GM12878 (cell line): Measurements from ENCODE around the gene IGIP. TPM values are rescaled to one million over a fixed set of nuclear protein-coding genes. Genes with fewer than 3 reads are reported as not detected.

ENCODE experiments used
- ATAC-seq: fragments of 200-7000 bp; cut with Tn5 transposase; 3 replicates; pipeline ENCODE4 v1.9.1; 2020; ENCODE audit warnings: mild to moderate bottlenecking, moderate library complexity
- BruUV-seq: library from RNA; stranded (reverse); fragments of 400-500 nt; replicated peaks from 2 replicates; lab custom pipeline; 2021; lab: Mats Ljungman, UMichigan
- CTCF ChIA-PET: fragments of 300-600 bp; sonication (Branson Sonifier 250); formaldehyde crosslinking; extraction: SDS; loops from one replicate; lab custom pipeline; 2021; ENCODE audit warnings: inconsistent platforms; lab: Yijun Ruan, JAX
- POLR2A ChIA-PET: fragments of 350-600 bp; formaldehyde crosslinking; extraction: SDS; loops from one replicate; lab custom pipeline; 2021; ENCODE audit warnings: inconsistent platforms; lab: Charles Lee
- RAD21 ChIA-PET: fragments of 300-600 bp; sonication (Branson Sonifier 250); formaldehyde crosslinking; loops from one replicate; lab custom pipeline; 2023; ENCODE audit warnings: antibody characterized with exemption; ENCODE audit not compliant: unreplicated experiment; lab: Charles Lee
- SMC1A ChIA-PET: fragments of 300-600 bp; sonication (Branson Sonifier 250); formaldehyde crosslinking; loops from one replicate; lab custom pipeline; 2023; ENCODE audit not compliant: unreplicated experiment, uncharacterized antibody; lab: Charles Lee
- DNase-seq: peaks from one replicate; pipeline ENCODE4 v3.0.0-alpha.2; 2011; ENCODE audit warnings: low read depth, low spot score
- FAIRE-seq: peaks from 3 replicates; lab custom pipeline; 2011; peaks lifted over from hg19 to GRCh38; lab: Jason Lieb, UNC
- H2AFZ ChIP-seq: 2 replicates; pipeline ENCODE4 v1.6.0; 2011; ENCODE audit warnings: low read depth, low read length, control low read depth; ENCODE audit not compliant: control insufficient read depth
- H3K27ac ChIP-seq: 2 replicates; pipeline ENCODE4 v1.5.1; 2011; ENCODE audit warnings: control low read depth; ENCODE audit not compliant: control insufficient read depth, insufficient read depth
- H3K27me3 ChIP-seq, 2 experiments: replicated peaks in 1 of 2; 2 replicates each; pipeline versions ENCODE4 v1.6.0 to v1.6.1; 2011; ENCODE audit warnings: low read length in 1 of 2; ENCODE audit not compliant: control insufficient read depth in 2 of 2, insufficient read depth in 2 of 2
- H3K36me3 ChIP-seq, 2 experiments: 2 replicates each; pipeline ENCODE4 v1.5.1; 2011; ENCODE audit warnings: low read length in 1 of 2; ENCODE audit not compliant: control insufficient read depth in 2 of 2, insufficient read depth in 2 of 2
- H3K4me1 ChIP-seq: 2 replicates; pipeline ENCODE4 v1.6.1; 2011; ENCODE audit warnings: mild to moderate bottlenecking, low read length, moderate library complexity, mixed read lengths; ENCODE audit not compliant: control insufficient read depth, insufficient read depth
- H3K4me2 ChIP-seq: 2 replicates; pipeline ENCODE4 v1.6.0; 2011; ENCODE audit warnings: control low read depth; ENCODE audit not compliant: control insufficient read depth, insufficient read depth
- H3K4me3 ChIP-seq: fragments of 200-600 bp; sonication (generic); 2 replicates; pipeline ENCODE4 v1.5.1; 2016
- H3K79me2 ChIP-seq: 2 replicates; pipeline ENCODE4 v1.6.0; 2011; ENCODE audit warnings: low read length; ENCODE audit not compliant: control insufficient read depth, insufficient read depth
- H3K9ac ChIP-seq: 2 replicates; pipeline ENCODE4 v1.8.0; 2011; ENCODE audit warnings: low read length, control low read depth, mixed read lengths; ENCODE audit not compliant: control insufficient read depth, insufficient read depth
- H3K9me3 ChIP-seq: replicated peaks from 3 replicates; pipeline ENCODE4 v1.5.1; 2011; ENCODE audit warnings: mild to moderate bottlenecking, low read length; ENCODE audit not compliant: control insufficient read depth, insufficient read depth
- H4K20me1 ChIP-seq: 2 replicates; pipeline ENCODE4 v1.6.0; 2011; ENCODE audit not compliant: control insufficient read depth, insufficient read depth
- CBFB ChIP-seq: IDR thresholded peaks from 2 replicates; pipeline ENCODE4 v1.6.1; 2016; ENCODE audit warnings: antibody characterized with exemption, low read depth
- CHD4 ChIP-seq: fragments of 200-600 bp; sonication (generic); IDR thresholded peaks from 2 replicates; pipeline ENCODE4 v1.6.1; 2016; ENCODE audit warnings: mild to moderate bottlenecking
- EGR1 ChIP-seq, 2 experiments: IDR thresholded peaks; 1 replicate in 1 of 2; 2 replicates in 1 of 2; pipeline ENCODE4 v1.6.1; 2011 to 2012; ENCODE audit warnings: low read depth in 2 of 2, low read length in 2 of 2, borderline replicate concordance in 1 of 2, mild to moderate bottlenecking in 1 of 2, moderate library complexity in 1 of 2
- HDAC2 ChIP-seq: fragments of 200-600 bp; sonication (generic); IDR thresholded peaks from 2 replicates; pipeline ENCODE4 v1.6.1; 2017
- MEF2A ChIP-seq: IDR thresholded peaks from 2 replicates; pipeline ENCODE4 v1.6.1; 2011; ENCODE audit warnings: low read depth, mild to moderate bottlenecking, low read length, moderate library complexity; ENCODE audit not compliant: insufficient read depth
- MTA2 ChIP-seq: fragments of 450-650 bp; IDR thresholded peaks from 2 replicates; pipeline ENCODE4 v1.6.1; 2016; ENCODE audit warnings: low read depth, mild to moderate bottlenecking, moderate library complexity
- MYC ChIP-seq: IDR thresholded peaks from 2 replicates; pipeline ENCODE4 v1.6.1; 2011; ENCODE audit warnings: mild to moderate bottlenecking, low read length, moderate library complexity, inconsistent platforms; ENCODE audit not compliant: insufficient read depth, insufficient replicate concordance, insufficient read length, severe bottlenecking
- NFXL1 ChIP-seq: fragments of 450-650 bp; IDR thresholded peaks from 2 replicates; pipeline ENCODE4 v1.6.1; 2017; ENCODE audit warnings: antibody characterized with exemption, mild to moderate bottlenecking, borderline replicate concordance
- RAD21 ChIP-seq: IDR thresholded peaks from 2 replicates; pipeline ENCODE4 v1.6.1; 2011; ENCODE audit warnings: mild to moderate bottlenecking, low read depth, low read length, moderate library complexity; ENCODE audit not compliant: insufficient read depth
- RAD51 ChIP-seq: fragments of 450-650 bp; IDR thresholded peaks from 2 replicates; pipeline ENCODE4 v1.6.1; 2016; ENCODE audit warnings: moderate library complexity, mild to moderate bottlenecking, inconsistent platforms
- RB1 ChIP-seq: fragments of 450-650 bp; formaldehyde crosslinking; IDR thresholded peaks from 2 replicates; pipeline ENCODE4 v1.6.1; 2017; ENCODE audit warnings: mild to moderate bottlenecking, borderline replicate concordance
- RELB ChIP-seq: fragments of 450-650 bp; IDR thresholded peaks from 2 replicates; pipeline ENCODE4 v1.6.1; 2017; ENCODE audit warnings: low read depth, mild to moderate bottlenecking, moderate library complexity
- SIN3A ChIP-seq: IDR thresholded peaks from 2 replicates; pipeline ENCODE4 v1.6.1; 2012; ENCODE audit warnings: low read depth, low read length, improper control_type of control experiment
- SIX5 ChIP-seq: IDR thresholded peaks from 2 replicates; pipeline ENCODE4 v1.6.1; 2011; ENCODE audit warnings: mild to moderate bottlenecking, low read depth, low read length, moderate library complexity; ENCODE audit not compliant: severe bottlenecking
- SMC3 ChIP-seq: IDR thresholded peaks from 2 replicates; pipeline ENCODE4 v1.6.1; 2011; ENCODE audit warnings: low read length, improper control_type of control experiment, borderline replicate concordance
- WGBS: methylation state at CpG from one replicate; pipeline ENCODE4 v1.1.6; 2016; ENCODE audit warnings: low lambda C conversion rate; ENCODE audit not compliant: insufficient replicate concordance, insufficient coverage; ENCODE audit errors: missing lambda C conversion rate; 5-methylcytosine and 5-hydroxymethylcytosine counted together
- in situ Hi-C: fragments of 300-500 bp; cut with MboI; formaldehyde crosslinking; loops from 9 replicates; pipeline ENCODE4 v1.14.3; 2018; ENCODE audit warnings: mixed read lengths
- intact Hi-C: fragments of 100-400 bp; cut with micrococcal nuclease; formaldehyde crosslinking; loops from one replicate; pipeline ENCODE4 v1.14.2; 2022; ENCODE audit not compliant: unreplicated experiment
- polyA plus RNA-seq, 11 experiments: library from polyadenylated mRNA; depleted of rRNA in 4 of 11; unstranded in 6 of 11; stranded (reverse) in 5 of 11; fragments of >200 nt; fragmentation: Nextera tagmentation in 4 of 11; fragmentation: Illumina TruSeq in 1 of 11; extraction: Ambion mirVana in 4 of 11; extraction: Trizol in 1 of 11; gene quantifications; 1 replicate in 1 of 11; 2 replicates in 10 of 11; pipeline versions ENCODE4 v1.2.1 to v1.2.3, GENCODE V29; 2011 to 2016; ENCODE audit warnings: inconsistent platforms in 2 of 11, missing spikeins in 2 of 11, low read depth in 1 of 11
- total RNA-seq, 4 experiments: library from RNA; depleted of rRNA in 3 of 4; stranded (reverse); fragments of >200 nt in 3 of 4; fragmentation: Illumina TruSeq in 1 of 4; extraction: Trizol in 1 of 4; gene quantifications; 2 replicates each; pipeline versions ENCODE4 v1.2.1 to v1.2.3, GENCODE V29; 2013 to 2021

The IGIP gene
- total and polyA plus RNA-seq, 10 of the 15 experiments (the other 5 are each of a cell fraction or from before 2014, with no cell fraction given) = 0.58 to 3.3 (median 1.9) TPM

GRCh38 chr5:140111859-140112551 lies 13.7 kb upstream of the IGIP start:
- DNase-seq (no peak), FAIRE-seq (no peak), ATAC-seq (no peak)
- ChIA-PET POLR2A (interaction anchor here (0.6 to 2.6 kb wide), 4 partner anchors 10 to 549 kb away, joined by 3 to 5 read pairs (median 4); no protein-coding TSS in a partner anchor), RAD21 (interaction anchor here (0.6 to 2.3 kb wide), 6 partner anchors 9 to 229 kb away, joined by 3 to 12 read pairs (median 7); no protein-coding TSS in a partner anchor), SMC1A (interaction anchor here (0.6 to 4.5 kb wide), 14 partner anchors 8 to 143 kb away, joined by 3 to 25 read pairs (median 3); no protein-coding TSS in a partner anchor), CTCF (interaction anchor here (0.7 to 3.0 kb wide), 7 partner anchors 10 to 39 kb away, joined by 3 to 14 read pairs (median 9); no protein-coding TSS in a partner anchor)
- no peaks in the 10 kb centered on the region for H3K9me3 ChIP-seq
- intact Hi-C loops (no loop called here), in situ Hi-C loops (no loop called here)
- WGBS = 54% methylated on average over 8 of the region's 8 CpGs
- no TSS peak for BruUV-seq
- H2AFZ ChIP-seq = no peak overlapping the region
- peaks cover 22% of the 10 kb centered on the region for H3K4me1 ChIP-seq
- no peak overlapping the region for H3K27ac ChIP-seq
- no peak overlapping the region for H3K9ac ChIP-seq
- peaks cover 58% of the 10 kb centered on the region for H3K79me2 ChIP-seq
- H3K36me3 ChIP-seq = no peaks in the 10 kb centered on the region
- peak overlapping the region; percentile 57 for H3K4me2 ChIP-seq
- TF ChIP-seq RAD21 (no peak), CHD4 (no peak), SMC3 (no peak), MEF2A (no peak), HDAC2 (no peak), SIN3A (no peak), MYC (no peak), RELB (no peak), EGR1 (IDR thresholded peaks at IDR 0.05; ENCODE audit: borderline replicate concordance in 1 of 2, low read depth in 2 of 2, low read length in 2 of 2) (no peak), NFXL1 (no peak), RAD51 (no peak), CBFB (no peak), MTA2 (no peak), RB1 (no peak), SIX5 (no peak)
- no peaks in the 10 kb centered on the region for H3K27me3 ChIP-seq
- H3K4me3 ChIP-seq = no peak overlapping the region
- H4K20me1 ChIP-seq = no peaks in the 10 kb centered on the region
